ENCODE measurements around the gene PLD5.
"Not testable (repeated sequence)": the region's sequence is repeated elsewhere in the genome, so short reads cannot be mapped to it uniquely, and the experiment has no call there.

The PLD5 gene

DNA sequence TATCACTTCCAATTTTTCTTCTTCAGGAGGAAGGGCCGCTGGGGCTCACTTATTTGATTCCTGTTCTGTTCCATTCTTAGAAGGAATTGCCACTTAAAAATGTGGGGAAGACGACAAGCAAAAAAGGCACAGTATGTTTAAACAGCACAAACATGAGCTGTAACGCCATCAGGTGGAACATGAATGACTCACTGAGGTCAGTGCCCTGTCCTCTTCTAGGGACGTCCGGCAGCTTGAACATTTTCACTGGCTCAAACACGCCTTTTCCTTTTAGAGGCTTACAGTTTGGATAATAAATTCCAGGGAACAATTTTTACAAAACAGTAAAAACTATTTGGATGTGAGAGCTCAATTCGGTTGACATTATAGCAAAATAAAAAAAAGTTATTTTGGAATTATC, 260.1 kb downstream of the PLD5 start:
- not testable (repeated sequence) for DNase-seq

DNA sequence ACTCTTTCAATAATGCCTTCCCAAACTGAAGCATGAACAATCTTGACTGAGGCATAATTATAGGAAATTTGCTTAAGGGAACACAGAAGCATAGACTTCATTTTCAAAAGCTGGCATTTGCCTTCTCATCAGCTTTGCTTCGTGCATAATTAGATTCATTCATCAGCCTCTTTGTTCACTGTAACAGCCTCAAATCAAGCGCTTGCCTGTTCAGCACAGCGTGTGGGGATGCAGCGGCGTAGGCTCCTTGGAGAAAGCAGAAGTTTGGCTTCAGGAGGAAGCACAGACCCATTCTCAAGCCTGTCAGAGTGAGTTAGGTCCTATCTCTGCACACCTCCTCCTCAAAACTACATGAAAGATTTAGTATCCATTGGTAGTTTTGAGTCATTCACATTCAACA, 279.2 kb downstream of the PLD5 start:
- no peak for DNase-seq

- DNase-seq, result no peak
These were observed 281.0 kb downstream of the PLD5 start for GRCh38 chr1:242243472-242243871.

DNA sequence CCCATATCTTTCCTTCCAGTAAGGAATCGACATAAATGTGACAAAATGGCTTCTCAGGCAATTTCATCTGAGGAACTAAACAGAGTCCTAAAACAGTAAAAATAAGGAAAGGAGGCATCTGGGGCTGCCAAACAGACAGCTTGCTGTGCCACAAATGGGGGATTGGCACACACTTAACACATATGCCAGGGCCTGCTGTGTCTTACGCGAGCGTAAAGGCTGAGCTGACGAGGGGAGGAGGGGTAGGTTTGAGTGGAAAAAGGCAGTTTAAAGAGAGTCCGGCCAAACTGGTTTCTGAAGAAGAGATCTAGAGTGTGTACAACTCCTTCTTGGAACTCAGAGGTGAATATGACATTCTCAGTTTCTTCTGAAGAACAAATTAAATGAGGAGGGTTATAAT, 281.5 kb downstream of the PLD5 start:
- DNase-seq, result no peak

GRCh38 chr1:242241936-242242335, 282.6 kb downstream of the PLD5 start:
- no peak for DNase-seq

DNA sequence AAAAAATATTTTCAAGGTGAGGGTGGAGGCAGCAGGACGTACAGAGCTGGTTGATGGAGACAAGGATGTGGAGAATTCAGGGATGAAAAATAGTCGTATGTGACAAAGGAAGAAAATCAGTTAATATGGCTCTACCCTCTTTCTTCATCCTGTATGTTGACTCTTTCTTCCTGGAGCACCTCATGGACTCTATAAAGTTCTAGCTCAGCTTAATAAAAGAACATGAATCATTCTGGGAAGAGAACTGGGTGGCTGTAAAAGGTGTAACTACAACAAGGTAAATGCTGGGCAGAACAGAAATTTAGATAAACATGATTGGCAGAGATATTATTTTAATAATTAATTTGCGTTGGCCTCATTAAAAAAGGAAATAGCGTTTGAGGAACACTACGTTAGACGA, 283.8 kb downstream of the PLD5 start:
- no peak for DNase-seq

DNA sequence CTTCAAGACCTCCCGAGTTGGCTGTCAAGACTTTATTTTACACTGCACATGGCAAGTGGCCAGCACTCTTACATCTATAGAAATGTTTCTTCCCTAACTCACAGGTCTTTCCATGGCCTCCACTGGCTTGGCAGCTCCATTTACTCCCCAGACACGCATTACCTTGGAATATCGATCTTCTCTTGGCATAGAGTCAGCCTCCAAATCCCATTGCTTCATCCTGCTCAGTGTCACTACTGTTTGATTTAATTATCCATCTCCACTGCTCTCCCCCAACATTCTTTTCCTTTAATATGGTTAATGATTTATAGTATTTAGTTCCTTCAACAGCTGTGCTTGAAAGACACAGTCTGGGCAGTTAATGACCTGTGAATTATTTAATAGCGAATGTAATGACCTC, 284.4 kb downstream of the PLD5 start:
- no peak for DNase-seq

DNA sequence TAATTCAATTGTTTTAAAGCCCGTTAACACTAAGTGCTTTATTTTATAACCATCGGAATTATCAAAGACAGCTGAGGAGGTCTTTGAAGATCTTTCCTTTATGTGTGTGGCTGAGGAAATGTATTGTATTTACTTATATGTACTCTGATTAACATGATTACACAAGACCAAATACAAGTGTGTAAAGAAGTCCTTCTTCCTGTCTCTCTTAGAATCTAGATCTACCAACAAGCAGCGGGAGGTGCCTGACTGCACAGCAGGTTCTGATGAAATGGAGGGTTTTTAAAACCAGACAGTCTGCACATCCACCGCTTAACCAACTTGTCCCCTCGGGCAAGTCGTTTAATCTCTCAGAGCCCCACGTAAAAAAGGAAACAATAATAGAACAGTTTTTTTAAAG, 285.1 kb downstream of the PLD5 start:
- no peak for DNase-seq

GRCh38 chr1:242237051-242237450, 287.4 kb downstream of the PLD5 start:
- DNase-seq, result no peak

GRCh38 chr1:242228991-242229390, 295.5 kb downstream of the PLD5 start:
- DNase-seq, result no peak

- DNase-seq, result no peak
These were observed 298.5 kb downstream of the PLD5 start for GRCh38 chr1:242225767-242226573.

- DNase-seq, result not testable (repeated sequence)
These were observed 299.4 kb downstream of the PLD5 start for GRCh38 chr1:242224878-242225766.

GRCh38 chr1:242224461-242224860, 300.0 kb downstream of the PLD5 start:
- no peak for DNase-seq

DNA sequence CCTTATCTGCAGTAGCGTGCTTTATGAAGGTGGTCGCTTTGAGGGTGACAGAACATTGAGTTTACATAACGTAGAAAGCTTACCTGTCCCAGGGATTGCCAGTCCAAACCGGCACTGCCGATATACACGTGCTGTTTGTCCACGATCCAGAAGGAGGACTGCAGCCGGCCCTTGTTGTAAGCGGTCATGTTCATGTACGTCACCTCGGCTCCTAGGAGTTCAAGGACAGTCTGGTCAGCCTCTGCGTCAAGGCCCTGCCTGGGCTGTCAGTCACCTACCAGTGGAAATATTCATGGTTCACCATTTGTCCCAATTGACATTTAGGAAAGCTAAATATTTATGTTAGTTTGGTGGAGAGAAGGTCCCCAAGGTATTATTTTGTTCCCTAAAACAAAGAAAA, 304.6 kb downstream of the PLD5 start:
- DNase-seq, result no peak

GRCh38 chr1:242219298-242219901, 305.1 kb downstream of the PLD5 start:
- no peak for DNase-seq

GRCh38 chr1:242216368-242216767, 308.1 kb downstream of the PLD5 start:
- no peak for DNase-seq

GRCh38 chr1:242214455-242214854, 310.0 kb downstream of the PLD5 start:
- DNase-seq, result not testable (repeated sequence)

GRCh38 chr1:242212961-242213360, 311.5 kb downstream of the PLD5 start:
- not testable (repeated sequence) for DNase-seq

- no peak for DNase-seq
These were observed 312.1 kb downstream of the PLD5 start for GRCh38 chr1:242212401-242212800.

DNA sequence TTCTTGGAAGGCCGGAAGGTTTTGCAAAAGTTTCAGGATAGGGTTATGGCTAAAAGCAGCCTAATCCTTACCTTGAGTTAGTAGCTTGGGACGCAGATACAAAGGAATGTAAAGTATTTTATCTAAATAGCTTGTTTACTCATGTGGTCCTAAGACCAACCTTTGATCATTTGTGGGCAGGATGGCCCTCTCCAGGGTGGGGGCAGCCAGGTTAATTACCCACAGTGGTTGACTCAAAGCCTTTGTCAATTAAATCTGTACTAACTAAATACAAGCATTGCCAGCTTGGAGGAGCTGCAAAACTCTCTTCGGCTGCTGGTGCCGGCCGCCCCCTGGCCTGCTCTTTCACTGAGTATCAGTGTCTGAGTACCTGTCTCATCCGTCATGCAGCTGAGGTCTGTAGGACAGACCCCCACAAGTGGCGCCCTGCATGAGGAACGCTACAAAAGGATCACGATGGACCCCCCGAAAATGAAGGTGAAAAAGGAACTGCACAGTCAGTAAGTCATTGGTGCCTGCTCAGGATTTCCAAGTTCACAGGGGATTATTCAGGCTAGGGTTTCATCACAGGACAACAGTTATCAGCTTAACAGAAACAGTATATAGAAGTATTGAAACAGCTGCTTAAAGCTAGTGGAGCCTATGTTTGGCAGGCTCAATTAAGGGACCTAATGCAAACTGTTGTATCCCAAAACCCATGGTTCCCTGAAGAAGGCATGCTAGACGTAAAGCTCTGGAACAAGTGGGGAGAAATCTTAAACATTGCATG, 313.1 kb downstream of the PLD5 start:
- no peak for DNase-seq

DNA sequence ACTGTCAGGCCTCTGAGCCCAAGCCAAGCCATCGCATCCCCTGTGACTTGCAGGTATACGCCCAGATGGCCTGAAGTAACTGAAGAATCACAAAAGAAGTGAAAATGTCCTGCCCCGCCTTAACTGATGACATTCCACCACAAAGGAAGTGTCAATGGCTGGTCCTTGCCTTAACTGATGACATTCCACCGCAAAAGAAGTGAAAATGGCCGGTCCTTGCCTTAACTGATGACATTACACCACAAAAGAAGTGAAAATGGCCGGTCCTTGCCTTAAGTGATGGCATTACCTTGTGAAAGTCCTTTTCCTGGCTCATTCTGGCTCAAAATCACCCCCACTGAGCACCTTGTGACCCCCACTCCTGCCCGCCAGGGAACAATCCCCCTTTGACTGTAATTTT, 314.2 kb downstream of the PLD5 start:
- DNase-seq, result not testable (repeated sequence)

DNA sequence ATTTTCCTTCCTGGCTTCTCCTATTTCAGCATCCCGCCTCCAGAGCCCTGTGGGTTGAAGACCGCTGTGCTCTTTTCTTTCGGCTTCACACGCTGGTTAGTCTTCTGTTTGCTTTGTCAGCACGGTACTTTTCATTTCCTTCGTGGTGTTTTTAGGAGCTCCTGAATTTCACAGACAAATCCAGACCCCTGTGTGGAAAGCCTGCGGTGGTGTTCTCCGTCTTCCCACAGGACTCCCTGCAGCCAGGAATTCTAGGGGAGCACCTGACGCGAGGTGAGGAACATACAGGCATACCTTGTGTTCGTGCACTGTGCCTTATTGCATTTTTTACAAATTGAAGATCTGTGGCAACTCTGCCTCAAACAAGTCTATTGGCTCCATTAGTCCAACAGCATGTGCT, 315.4 kb downstream of the PLD5 start:
- no peak for DNase-seq

GRCh38 chr1:242208021-242208420, 316.5 kb downstream of the PLD5 start:
- no peak for DNase-seq
